ENCODE measurements around the gene EVPL. TPM values are rescaled to one million over a fixed set of nuclear protein-coding genes. Genes with fewer than 3 reads are reported as not detected.

Gene EVPL
- total RNA-seq, 1 donor from 2014 or later = not detected

GRCh38 chr17:75995385-75995925, 31.7 kb downstream of the EVPL start:
- Histone ChIP-seq H3K9me3 (no peaks in the 10 kb centered on the region), H3K4me3 (no peak overlapping the region), H3K27me3 (no peaks in the 10 kb centered on the region), H3K4me1 (no peaks in the 10 kb centered on the region), H3K27ac (no peak overlapping the region), H3K36me3 (peaks cover 4 to 12% of the 10 kb centered on the region in 2 donors)
- TF ChIP-seq CTCF (IDR thresholded peaks at IDR 0.05) = no peak
- intact Hi-C loops (cut with DNase I) = no loop called here
- no peak for DNase-seq (ENCODE audit: low spot score in 2 of 2)

- intact Hi-C loops (cut with DNase I) = no loop called here
- Histone ChIP-seq H3K27ac (no peak overlapping the region), H3K4me3 (no peak overlapping the region), H3K36me3 (peaks cover 4 to 12% of the 10 kb centered on the region in 2 donors), H3K9me3 (no peaks in the 10 kb centered on the region), H3K4me1 (no peaks in the 10 kb centered on the region), H3K27me3 (no peaks in the 10 kb centered on the region)
- no peak for TF ChIP-seq CTCF (IDR thresholded peaks at IDR 0.05)
- DNase-seq (ENCODE audit: low spot score in 2 of 2) = no peak
Observed at GRCh38 chr17:75994802-75995370, 32.2 kb downstream of the EVPL start.

- Histone ChIP-seq H3K27me3 (no peaks in the 10 kb centered on the region), H3K4me1 (no peaks in the 10 kb centered on the region), H3K36me3 (peaks cover 4 to 12% of the 10 kb centered on the region in 2 donors), H3K27ac (no peak overlapping the region), H3K9me3 (no peaks in the 10 kb centered on the region), H3K4me3 (no peak overlapping the region)
- no peak for DNase-seq (ENCODE audit: low spot score in 2 of 2)
- intact Hi-C loops (cut with DNase I) = no loop called here
- no peak for TF ChIP-seq CTCF (IDR thresholded peaks at IDR 0.05)
Observed at GRCh38 chr17:75991396-75991795, 35.7 kb downstream of the EVPL start.

- Histone ChIP-seq H3K36me3 (peaks cover 0 to 6% of the 10 kb centered on the region in 2 donors), H3K27ac (no peak overlapping the region), H3K9me3 (no peaks in the 10 kb centered on the region), H3K4me3 (no peak overlapping the region), H3K27me3 (no peaks in the 10 kb centered on the region), H3K4me1 (no peaks in the 10 kb centered on the region)
- intact Hi-C loops (cut with DNase I) = no loop called here
- no peak for TF ChIP-seq CTCF (IDR thresholded peaks at IDR 0.05)
- no peak for DNase-seq (ENCODE audit: low spot score in 2 of 2)
Observed at GRCh38 chr17:75987041-75987440, 40.1 kb downstream of the EVPL start.

- intact Hi-C loops (cut with DNase I) = no loop called here
Observed at GRCh38 chr17:75985986-75986385, 41.1 kb downstream of the EVPL start.

More at GRCh38 chr17:75985986-75986385, 41.1 kb downstream of the EVPL start:
- Histone ChIP-seq H3K9me3 (no peaks in the 10 kb centered on the region), H3K36me3 (no peaks in the 10 kb centered on the region), H3K4me3 (no peak overlapping the region), H3K27me3 (no peaks in the 10 kb centered on the region), H3K4me1 (no peaks in the 10 kb centered on the region), H3K27ac (no peak overlapping the region)
- TF ChIP-seq CTCF (IDR thresholded peaks at IDR 0.05) = no peak
- no peak for DNase-seq (ENCODE audit: low spot score in 2 of 2)
